HepG2 (cell line): ENCODE results near the gene LOXL4. TPM values are rescaled to one million over a fixed set of nuclear protein-coding genes. Genes with fewer than 3 reads are reported as not detected.

ENCODE experiments used
- ATAC-seq: fragments of 200-7000 bp; cut with Tn5 transposase; 3 replicates; pipeline ENCODE4 v1.9.1; 2020; ENCODE audit warnings: mild to moderate bottlenecking, moderate library complexity
- BruUV-seq: library from RNA; stranded (reverse); fragments of 400-500 nt; replicated peaks from 2 replicates; lab custom pipeline; 2021; lab: Mats Ljungman, UMichigan
- CTCF ChIA-PET: fragments of 300-600 bp; formaldehyde crosslinking; extraction: SDS; loops from one replicate; lab custom pipeline; 2021; ENCODE audit warnings: low total read pairs, inconsistent platforms, low intra/inter-chr PET ratio; lab: Yijun Ruan, JAX
- POLR2A ChIA-PET: fragments of 350-600 bp; sonication (Branson Sonifier 250); formaldehyde crosslinking; loops from one replicate; lab custom pipeline; 2020; ENCODE audit warnings: antibody characterized with exemption, inconsistent platforms; lab: Yijun Ruan, JAX
- DNase-seq: peaks from one replicate; pipeline ENCODE4 v3.0.0-alpha.2; 2015; ENCODE audit warnings: low spot score
- FAIRE-seq: peaks from 3 replicates; lab custom pipeline; 2011; peaks lifted over from hg19 to GRCh38; lab: Jason Lieb, UNC
- H2AFZ ChIP-seq: one replicate; pipeline ENCODE4 v1.6.1; 2011; ENCODE audit warnings: low read length, inconsistent platforms
- H3K27ac ChIP-seq: fragments of 300-600 bp; 3 replicates; pipeline ENCODE4 v1.8.0; 2011; ENCODE audit warnings: mixed run types, mild to moderate bottlenecking, mixed read lengths, low read length, inconsistent platforms; ENCODE audit not compliant: insufficient read depth; ENCODE audit errors: extremely low read length
- H3K27me3 ChIP-seq, 2 experiments: fragments of 200-600 bp in 1 of 2; 2 replicates in 1 of 2; 3 replicates in 1 of 2; pipeline versions ENCODE4 v1.6.0 to v1.8.0; 2011; ENCODE audit warnings: low read length in 2 of 2, mild to moderate bottlenecking in 2 of 2, moderate library complexity in 2 of 2, inconsistent platforms in 1 of 2; ENCODE audit not compliant: insufficient read depth in 2 of 2, control insufficient read depth in 1 of 2
- H3K36me3 ChIP-seq, 2 experiments: fragments of 200-600 bp in 1 of 2; replicated peaks in 1 of 2; 2 replicates in 1 of 2; 3 replicates in 1 of 2; pipeline versions ENCODE4 v1.5.1 to v1.8.0; 2011; ENCODE audit warnings: low read length in 2 of 2, inconsistent platforms in 1 of 2; ENCODE audit not compliant: insufficient read depth in 2 of 2, control insufficient read depth in 1 of 2
- H3K4me1 ChIP-seq: 2 replicates; pipeline ENCODE4 v1.5.1; 2012; ENCODE audit warnings: low read length, inconsistent platforms; ENCODE audit not compliant: insufficient read depth
- H3K4me2 ChIP-seq: 2 replicates; pipeline ENCODE4 v1.6.0; 2011; ENCODE audit warnings: low read depth, low read length, inconsistent platforms
- H3K4me3 ChIP-seq, 3 experiments: fragments of 200-600 bp in 1 of 3; sonication (generic), shearing (Covaris generic) in 1 of 3; replicated peaks in 1 of 3; 2 replicates each; pipeline ENCODE4 v1.5.1; 2011 to 2016; ENCODE audit warnings: low read length in 3 of 3, inconsistent platforms in 2 of 3, low read depth in 2 of 3, mild to moderate bottlenecking in 2 of 3, control low read depth in 1 of 3, mixed read lengths in 1 of 3; ENCODE audit not compliant: insufficient read depth in 1 of 3
- H3K79me2 ChIP-seq: one replicate; pipeline ENCODE4 v1.6.1; 2011; ENCODE audit warnings: low read length, inconsistent platforms; ENCODE audit not compliant: insufficient read depth
- H3K9ac ChIP-seq: 2 replicates; pipeline ENCODE4 v1.6.0; 2011; ENCODE audit warnings: mild to moderate bottlenecking, low read depth, low read length, inconsistent platforms; ENCODE audit not compliant: insufficient read depth
- H3K9me3 ChIP-seq: 2 replicates; pipeline ENCODE4 v1.5.1; 2012; ENCODE audit warnings: mild to moderate bottlenecking, low read length
- H4K20me1 ChIP-seq: 2 replicates; pipeline ENCODE4 v1.6.0; 2011; ENCODE audit warnings: inconsistent platforms, mild to moderate bottlenecking, low read length, moderate library complexity; ENCODE audit not compliant: insufficient read depth
- ATF1 ChIP-seq: IDR thresholded peaks from 2 replicates; pipeline ENCODE4 v1.6.1; 2016; ENCODE audit warnings: mild to moderate bottlenecking, control low read depth
- ERF ChIP-seq: IDR thresholded peaks from 2 replicates; pipeline ENCODE4 v1.6.1; 2018; ENCODE audit warnings: missing biosample characterization, missing genetic modification reagents
- KLF9 ChIP-seq: IDR thresholded peaks from 2 replicates; pipeline ENCODE4 v1.6.1; 2016; ENCODE audit warnings: low read depth
- NCOA1 ChIP-seq: sonication (generic); formaldehyde crosslinking; IDR thresholded peaks from 2 replicates; pipeline ENCODE4 v1.9.0; 2021; ENCODE audit warnings: missing genetic modification reagents
- NFE2L2 ChIP-seq: fragments of 150-350 bp; IDR thresholded peaks from 2 replicates; pipeline ENCODE4 v1.6.1; 2014; ENCODE audit warnings: low read length
- NFIC ChIP-seq: IDR thresholded peaks from 2 replicates; pipeline ENCODE4 v1.6.1; 2012; ENCODE audit warnings: mild to moderate bottlenecking, low read length, inconsistent platforms
- POLR2A ChIP-seq, 2 experiments: IDR thresholded peaks; 2 replicates each; pipeline ENCODE4 v1.6.1; 2011; ENCODE audit warnings: low read depth in 2 of 2, low read length in 2 of 2, mild to moderate bottlenecking in 1 of 2, moderate library complexity in 1 of 2; ENCODE audit not compliant: insufficient read depth in 1 of 2
- SMAD3 ChIP-seq: sonication (generic); formaldehyde crosslinking; IDR thresholded peaks from 2 replicates; pipeline ENCODE4 v1.4.0; 2020; ENCODE audit warnings: missing genetic modification reagents
- SP5 ChIP-seq: IDR thresholded peaks from 2 replicates; pipeline ENCODE4 v1.6.1; 2016; ENCODE audit warnings: low read depth, borderline replicate concordance
- TAF1 ChIP-seq: sonication (generic); formaldehyde crosslinking; IDR thresholded peaks from 2 replicates; pipeline ENCODE4 v1.4.0; 2020; ENCODE audit warnings: missing genetic modification reagents
- TP53 ChIP-seq: sonication (generic); formaldehyde crosslinking; conservative IDR thresholded peaks from 2 replicates; pipeline ENCODE4 v1.4.0; 2020; ENCODE audit warnings: missing genetic modification reagents
- ZBTB1 ChIP-seq: sonication (generic); formaldehyde crosslinking; IDR thresholded peaks from 2 replicates; pipeline ENCODE4 v1.4.0; 2020; ENCODE audit warnings: missing genetic modification reagents, borderline replicate concordance
- ZNF260 ChIP-seq: sonication (generic); formaldehyde crosslinking; IDR thresholded peaks from 2 replicates; pipeline ENCODE4 v1.4.0; 2020; ENCODE audit warnings: missing genetic modification reagents, low read depth, mild to moderate bottlenecking, borderline replicate concordance
- ZNF33B ChIP-seq: sonication (generic); formaldehyde crosslinking; IDR thresholded peaks from 2 replicates; pipeline ENCODE4 v1.5.1; 2020; ENCODE audit warnings: mild to moderate bottlenecking, missing genetic modification reagents
- ZNF460 ChIP-seq: sonication (generic); formaldehyde crosslinking; IDR thresholded peaks from 2 replicates; pipeline ENCODE4 v1.5.1; 2020; ENCODE audit warnings: missing genetic modification reagents, mild to moderate bottlenecking, borderline replicate concordance
- ZNF569 ChIP-seq: sonication (generic); formaldehyde crosslinking; IDR thresholded peaks from 2 replicates; pipeline ENCODE4 v1.5.0; 2020; ENCODE audit warnings: mild to moderate bottlenecking, missing genetic modification reagents, moderate library complexity, borderline replicate concordance
- WGBS: methylation state at CpG from one replicate; pipeline ENCODE4 v1.1.6; 2017; ENCODE audit warnings: low lambda C conversion rate; 5-methylcytosine and 5-hydroxymethylcytosine counted together
- in situ Hi-C: cut with HindIII; loops from 2 replicates; pipeline ENCODE4 v1.10.0; 2017; ENCODE audit warnings: low pct_unique_long_range_greater_than_20kb; ENCODE audit not compliant: extremely low pct_ligation_motif_present
- intact Hi-C: fragments of 100-400 bp; cut with micrococcal nuclease; formaldehyde crosslinking; loops from one replicate; pipeline ENCODE4 v1.10.0; 2022; ENCODE audit not compliant: unreplicated experiment
- polyA plus RNA-seq, 8 experiments: library from polyadenylated mRNA; depleted of rRNA in 3 of 8; stranded (reverse) in 7 of 8; unstranded in 1 of 8; fragments of >200 nt; fragmentation: Illumina TruSeq in 4 of 8; extraction: Trizol in 4 of 8; gene quantifications; 2 replicates each; pipeline versions ENCODE4 v1.2.1 to v1.2.3, GENCODE V29; 2011 to 2016; ENCODE audit warnings: low read depth in 4 of 8, missing spikeins in 1 of 8, mixed read lengths in 1 of 8; ENCODE audit not compliant: insufficient read depth in 1 of 8
- total RNA-seq, 5 experiments: library from RNA; depleted of rRNA; stranded (reverse); fragments of >200 nt; fragmentation: Illumina TruSeq; extraction: Trizol; gene quantifications; 2 replicates each; pipeline ENCODE4 v1.2.3, GENCODE V29; 2016; ENCODE audit warnings: low read depth in 1 of 5
- TF ChIP-seq, protein P1 (sequence below): sonication (generic); formaldehyde crosslinking; IDR thresholded peaks from 2 replicates; pipeline ENCODE4 v1.5.1; 2020; ENCODE audit warnings: mild to moderate bottlenecking, missing genetic modification reagents, moderate library complexity
- TF ChIP-seq, protein P2 (sequence below): sonication (generic); formaldehyde crosslinking; IDR thresholded peaks from 2 replicates; pipeline ENCODE4 v1.9.0; 2021; ENCODE audit warnings: missing genetic modification reagents, mild to moderate bottlenecking, borderline replicate concordance
- TF ChIP-seq, protein P3 (sequence below): sonication (generic); formaldehyde crosslinking; IDR thresholded peaks from 2 replicates; pipeline ENCODE4 v1.5.1; 2020; ENCODE audit warnings: missing genetic modification reagents, mild to moderate bottlenecking, borderline replicate concordance
- TF ChIP-seq, protein P4 (sequence below): sonication (generic); formaldehyde crosslinking; IDR thresholded peaks from 2 replicates; pipeline ENCODE4 v1.4.0; 2020; ENCODE audit warnings: low read depth, mild to moderate bottlenecking, missing genetic modification reagents

Gene LOXL4
- total and polyA plus RNA-seq, 2 of the 13 experiments (the other 11 are each of a cell fraction or from before 2014, with no cell fraction given) = 8.8 to 21.1 TPM

DNA sequence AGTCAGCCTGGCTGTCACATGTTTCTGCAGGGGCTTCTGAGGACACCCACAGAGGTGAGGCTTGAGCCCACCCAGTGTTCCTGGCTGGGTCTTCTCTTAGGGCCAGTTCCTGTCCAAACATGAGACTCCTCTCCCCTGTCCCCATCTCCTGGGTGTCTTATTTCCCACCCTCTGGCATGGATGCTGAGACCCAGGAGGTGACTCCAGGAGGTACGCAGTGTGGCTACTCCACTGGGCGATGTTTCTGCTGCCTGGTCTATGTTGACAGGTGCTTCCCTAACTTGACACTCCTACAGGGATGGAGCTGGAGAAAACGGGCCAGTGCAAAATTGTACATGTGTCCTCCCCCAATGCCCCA lies 26.3 kb upstream of the LOXL4 start:
- POLR2A ChIA-PET = interaction anchor here (0.7 kb wide), 1 partner anchor 26 kb away, joined by 3 read pairs; the partner anchor contains the start of gene LOXL4
- no peak overlapping the region for H3K4me3 ChIP-seq
- FAIRE-seq = no peak
- H3K9me3 ChIP-seq = no peaks in the 10 kb centered on the region
- H2AFZ ChIP-seq = no peak overlapping the region
- no peaks in the 10 kb centered on the region for H3K36me3 ChIP-seq
- no peak overlapping the region for H3K9ac ChIP-seq
- H3K27ac ChIP-seq = no peak overlapping the region
- no peak overlapping the region for H3K4me2 ChIP-seq
- H3K4me1 ChIP-seq = peaks cover 12% of the 10 kb centered on the region
- H3K79me2 ChIP-seq = no peaks in the 10 kb centered on the region
- no peak for TF ChIP-seq NFIC
- no peak for TF ChIP-seq POLR2A (IDR thresholded peaks at IDR 0.05; ENCODE audit: insufficient read depth in 1 of 2, low read depth in 2 of 2, low read length in 2 of 2)
- TF ChIP-seq TP53 = no peak
- TF ChIP-seq TAF1 (CRISPR knock-in tag) = no peak
- TF ChIP-seq, protein P1, sequence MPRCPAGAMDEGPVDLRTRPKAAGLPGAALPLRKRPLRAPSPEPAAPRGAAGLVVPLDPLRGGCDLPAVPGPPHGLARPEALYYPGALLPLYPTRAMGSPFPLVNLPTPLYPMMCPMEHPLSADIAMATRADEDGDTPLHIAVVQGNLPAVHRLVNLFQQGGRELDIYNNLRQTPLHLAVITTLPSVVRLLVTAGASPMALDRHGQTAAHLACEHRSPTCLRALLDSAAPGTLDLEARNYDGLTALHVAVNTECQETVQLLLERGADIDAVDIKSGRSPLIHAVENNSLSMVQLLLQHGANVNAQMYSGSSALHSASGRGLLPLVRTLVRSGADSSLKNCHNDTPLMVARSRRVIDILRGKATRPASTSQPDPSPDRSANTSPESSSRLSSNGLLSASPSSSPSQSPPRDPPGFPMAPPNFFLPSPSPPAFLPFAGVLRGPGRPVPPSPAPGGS = no peak
- TF ChIP-seq, protein P2, sequence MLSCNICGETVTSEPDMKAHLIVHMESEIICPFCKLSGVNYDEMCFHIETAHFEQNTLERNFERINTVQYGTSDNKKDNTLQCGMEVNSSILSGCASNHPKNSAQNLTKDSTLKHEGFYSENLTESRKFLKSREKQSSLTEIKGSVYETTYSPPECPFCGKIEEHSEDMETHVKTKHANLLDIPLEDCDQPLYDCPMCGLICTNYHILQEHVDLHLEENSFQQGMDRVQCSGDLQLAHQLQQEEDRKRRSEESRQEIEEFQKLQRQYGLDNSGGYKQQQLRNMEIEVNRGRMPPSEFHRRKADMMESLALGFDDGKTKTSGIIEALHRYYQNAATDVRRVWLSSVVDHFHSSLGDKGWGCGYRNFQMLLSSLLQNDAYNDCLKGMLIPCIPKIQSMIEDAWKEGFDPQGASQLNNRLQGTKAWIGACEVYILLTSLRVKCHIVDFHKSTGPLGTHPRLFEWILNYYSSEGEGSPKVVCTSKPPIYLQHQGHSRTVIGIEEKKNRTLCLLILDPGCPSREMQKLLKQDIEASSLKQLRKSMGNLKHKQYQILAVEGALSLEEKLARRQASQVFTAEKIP (CRISPR knock-in tag) = no peak
- no peak for TF ChIP-seq ATF1
- no peak for TF ChIP-seq KLF9 (CRISPR knock-in tag)
- no peak for TF ChIP-seq SP5
- no peak for TF ChIP-seq ZNF260
- no peak for TF ChIP-seq ERF
- no peak for TF ChIP-seq ZNF460 (CRISPR knock-in tag)
- no peak for TF ChIP-seq NFE2L2
- TF ChIP-seq, protein P3, sequence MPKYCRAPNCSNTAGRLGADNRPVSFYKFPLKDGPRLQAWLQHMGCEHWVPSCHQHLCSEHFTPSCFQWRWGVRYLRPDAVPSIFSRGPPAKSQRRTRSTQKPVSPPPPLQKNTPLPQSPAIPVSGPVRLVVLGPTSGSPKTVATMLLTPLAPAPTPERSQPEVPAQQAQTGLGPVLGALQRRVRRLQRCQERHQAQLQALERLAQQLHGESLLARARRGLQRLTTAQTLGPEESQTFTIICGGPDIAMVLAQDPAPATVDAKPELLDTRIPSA (CRISPR knock-in tag) = no peak
- TF ChIP-seq, protein P4, sequence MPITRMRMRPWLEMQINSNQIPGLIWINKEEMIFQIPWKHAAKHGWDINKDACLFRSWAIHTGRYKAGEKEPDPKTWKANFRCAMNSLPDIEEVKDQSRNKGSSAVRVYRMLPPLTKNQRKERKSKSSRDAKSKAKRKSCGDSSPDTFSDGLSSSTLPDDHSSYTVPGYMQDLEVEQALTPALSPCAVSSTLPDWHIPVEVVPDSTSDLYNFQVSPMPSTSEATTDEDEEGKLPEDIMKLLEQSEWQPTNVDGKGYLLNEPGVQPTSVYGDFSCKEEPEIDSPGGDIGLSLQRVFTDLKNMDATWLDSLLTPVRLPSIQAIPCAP (CRISPR knock-in tag) = no peak
- TF ChIP-seq SMAD3 (CRISPR knock-in tag) = no peak
- no peak for TF ChIP-seq NCOA1 (CRISPR knock-in tag)
- no peak for TF ChIP-seq ZBTB1 (CRISPR knock-in tag)
- no peak for TF ChIP-seq ZNF569 (CRISPR knock-in tag)
- no peak for TF ChIP-seq ZNF33B (CRISPR knock-in tag)
- CTCF ChIA-PET = no interaction called here
- no peak for DNase-seq
- in situ Hi-C loops (no loop called here), intact Hi-C loops (no loop called here)
- peaks cover 0 to 51% of the 10 kb centered on the region in 2 experiments; a peak in 3 of 5 replicates for H3K27me3 ChIP-seq
- no peak; the same call in 1 of the 3 replicates for ATAC-seq
- 29% methylated on average over 3 of the region's 3 CpGs for WGBS
- BruUV-seq = no TSS peak
- no peaks in the 10 kb centered on the region; the same call in 1 of the 2 replicates for H4K20me1 ChIP-seq
